ENCODE results near the gene RNPEP. TPM values are rescaled to one million over a fixed set of nuclear protein-coding genes. Genes with fewer than 3 reads are reported as not detected.
"Not testable (repeated sequence)": the region's sequence is repeated elsewhere in the genome, so short reads cannot be mapped to it uniquely, and the experiment has no call there.

RNPEP gene
- total RNA-seq, 3 donors from 2014 or later = 43.0 to 66.7 (median 57.4) TPM

DNA sequence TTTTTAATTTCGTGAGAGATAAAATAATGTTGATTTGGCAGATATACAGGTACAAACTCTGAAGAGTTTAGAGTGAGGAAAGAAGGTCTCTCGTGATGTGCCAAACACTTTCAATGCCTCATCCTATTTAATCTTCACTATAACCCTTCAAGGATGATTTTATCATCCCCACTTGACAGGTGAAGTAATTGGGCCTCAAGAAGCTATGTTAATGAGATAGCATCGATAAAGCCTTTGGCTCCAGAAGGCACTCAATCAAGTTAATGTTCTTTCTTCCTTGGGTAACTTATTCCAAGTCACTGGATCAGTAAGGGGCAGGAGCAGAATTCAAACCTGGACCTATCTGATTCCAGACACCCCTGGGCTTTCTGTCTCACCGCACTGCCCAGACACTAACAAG lies 43.3 kb upstream of the RNPEP start:
- Histone ChIP-seq H3K36me3 (no peaks in the 10 kb centered on the region), H3K27ac (peak overlapping the region; percentile 60 to 66), H3K4me1 (peaks cover 0 to 5% of the 10 kb centered on the region in 2 donors), H3K9me3 (no peaks in the 10 kb centered on the region), H3K4me3 (peak overlapping the region in 1 of 3 donors; percentile 20), H3K27me3 (no peaks in the 10 kb centered on the region)
- no peak for TF ChIP-seq POLR2AphosphoS5 (IDR thresholded peaks at IDR 0.05)
- TF ChIP-seq POLR2A (IDR thresholded peaks at IDR 0.05) = no peak
- TF ChIP-seq CTCF (IDR thresholded peaks at IDR 0.05) = no peak
- intact Hi-C loops (cut with DNase I; ENCODE audit: low total_unique reads) = no loop called here
- no peak for DNase-seq (ENCODE audit: low spot score in 2 of 2)

DNA sequence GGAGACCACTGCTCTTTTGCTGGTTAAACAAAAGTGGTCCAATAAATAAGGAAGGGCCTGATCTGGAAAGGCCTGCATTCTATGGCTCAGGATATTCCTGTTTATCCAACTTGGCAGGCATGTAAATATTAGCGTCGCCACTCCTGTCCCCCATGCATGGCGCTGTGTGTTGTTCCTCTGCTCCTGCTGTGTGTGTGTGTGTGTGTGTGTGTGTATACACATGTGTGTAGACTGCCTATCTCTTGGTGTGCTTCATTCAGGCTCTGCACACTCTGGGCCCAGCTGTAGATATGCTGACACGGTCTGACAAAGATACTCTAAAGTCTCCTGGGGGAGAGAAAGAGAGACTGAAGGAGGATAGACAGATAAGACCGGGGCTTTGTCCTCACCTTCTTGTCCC lies 42.9 kb upstream of the RNPEP start:
- H3K27me3 ChIP-seq = no peaks in the 10 kb centered on the region
- H3K9me3 ChIP-seq = no peaks in the 10 kb centered on the region
- H3K36me3 ChIP-seq = no peaks in the 10 kb centered on the region
- H3K4me3 ChIP-seq = peak overlapping the region in 1 of 3 donors; percentile 20
- H3K27ac ChIP-seq = peak overlapping the region; percentile 60 to 69
- intact Hi-C loops (cut with DNase I; ENCODE audit: low total_unique reads) = no loop called here
- TF ChIP-seq POLR2AphosphoS5 (IDR thresholded peaks at IDR 0.05) (no peak), POLR2A (IDR thresholded peaks at IDR 0.05) (no peak)
- DNase-seq (ENCODE audit: low spot score in 2 of 2) = no peak
- peaks cover 0 to 5% of the 10 kb centered on the region in 2 donors for H3K4me1 ChIP-seq

DNA sequence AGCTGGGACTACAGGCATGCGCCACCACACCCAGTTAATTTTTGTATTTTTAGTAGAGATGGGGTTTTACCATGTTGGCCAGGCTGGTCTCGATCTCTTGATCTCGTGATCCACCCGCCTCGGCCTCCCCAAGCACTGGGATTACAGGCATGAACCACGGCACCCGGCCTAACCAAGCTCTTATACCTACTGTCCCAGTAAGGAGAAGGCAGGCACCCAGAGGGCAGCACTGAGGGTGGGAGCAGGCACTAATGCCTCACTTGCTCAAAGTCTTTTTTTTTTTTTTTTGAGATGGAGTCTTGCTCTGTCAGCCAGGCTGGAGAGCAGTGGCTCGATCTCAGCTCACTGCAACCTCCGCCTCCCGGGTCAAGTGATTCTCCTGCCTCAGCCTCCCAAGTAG lies 42.1 kb upstream of the RNPEP start:
- intact Hi-C loops (cut with DNase I; ENCODE audit: low total_unique reads); DNase-seq (ENCODE audit: low spot score in 2 of 2); H3K4me1 ChIP-seq; H3K27me3 ChIP-seq; H3K36me3 ChIP-seq; H3K27ac ChIP-seq; H3K9me3 ChIP-seq: not testable (repeated sequence)
- peak overlapping the region in 1 of 3 donors; percentile 3 for H3K4me3 ChIP-seq

DNA sequence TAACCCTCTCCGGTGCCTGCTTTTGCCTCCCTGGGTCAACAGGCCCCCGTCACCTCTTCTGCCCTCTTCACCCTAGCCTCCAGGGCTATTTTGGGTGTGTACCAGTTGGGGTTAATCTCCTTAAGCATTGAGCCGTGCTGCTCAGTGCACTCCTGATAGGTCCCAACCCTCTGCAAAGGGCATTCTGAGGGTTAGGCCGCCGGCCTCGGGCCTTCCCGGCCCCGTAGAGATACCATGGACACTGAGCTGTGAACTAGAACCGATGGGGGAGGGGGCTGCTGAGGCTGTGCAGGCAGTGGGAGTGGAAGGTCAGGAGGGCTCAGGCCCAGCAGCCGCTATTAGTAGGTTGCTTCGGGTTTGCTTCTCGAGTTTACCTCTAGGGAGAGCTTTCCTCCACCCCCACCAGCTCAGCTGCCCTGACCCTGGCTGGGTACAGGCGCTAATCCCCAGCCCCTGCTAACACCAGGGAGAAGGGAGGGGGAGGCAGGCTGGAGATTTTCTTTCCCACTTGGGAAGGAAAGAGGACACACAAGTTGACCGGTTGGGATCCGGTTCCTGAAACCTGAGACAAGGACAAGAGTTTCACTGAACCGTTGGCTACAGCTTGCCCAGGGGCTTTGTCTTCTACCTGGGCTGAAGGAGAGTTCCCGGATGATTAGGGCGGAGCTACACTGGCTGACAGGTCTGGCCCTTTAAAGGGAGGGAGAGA lies 40.9 kb upstream of the RNPEP start:
- Histone ChIP-seq H3K4me3 (peak overlapping the region; percentile 25 to 67 (median 67)), H3K4me1 (peaks cover 0 to 5% of the 10 kb centered on the region in 2 donors), H3K36me3 (no peaks in the 10 kb centered on the region), H3K27me3 (no peaks in the 10 kb centered on the region), H3K9me3 (no peaks in the 10 kb centered on the region), H3K27ac (peak overlapping the region; percentile 60 to 90)
- intact Hi-C loops (cut with DNase I; ENCODE audit: low total_unique reads) = no loop called here
- DNase-seq (ENCODE audit: low spot score in 2 of 2) = no peak
- no peak for TF ChIP-seq POLR2AphosphoS5 (IDR thresholded peaks at IDR 0.05)
- TF ChIP-seq POLR2A (IDR thresholded peaks at IDR 0.05) = no peak
- no peak for TF ChIP-seq CTCF (IDR thresholded peaks at IDR 0.05)

- intact Hi-C loops (cut with DNase I; ENCODE audit: low total_unique reads) = no loop called here
- peak overlapping the region; percentile 25 to 67 (median 67) for H3K4me3 ChIP-seq
- no peak for DNase-seq (ENCODE audit: low spot score in 2 of 2)
- no peaks in the 10 kb centered on the region for H3K9me3 ChIP-seq
- H3K27me3 ChIP-seq = no peaks in the 10 kb centered on the region
- TF ChIP-seq POLR2AphosphoS5 (IDR thresholded peaks at IDR 0.05) = no peak
- TF ChIP-seq POLR2A (IDR thresholded peaks at IDR 0.05) = no peak
- TF ChIP-seq CTCF (IDR thresholded peaks at IDR 0.05) = no peak
- H3K4me1 ChIP-seq = peaks cover 0 to 5% of the 10 kb centered on the region in 2 donors
- H3K36me3 ChIP-seq = no peaks in the 10 kb centered on the region
- H3K27ac ChIP-seq = peak overlapping the region; percentile 60 to 90
Measured at GRCh38 chr1:201942129-201942495, 40.3 kb upstream of the RNPEP start.

DNA sequence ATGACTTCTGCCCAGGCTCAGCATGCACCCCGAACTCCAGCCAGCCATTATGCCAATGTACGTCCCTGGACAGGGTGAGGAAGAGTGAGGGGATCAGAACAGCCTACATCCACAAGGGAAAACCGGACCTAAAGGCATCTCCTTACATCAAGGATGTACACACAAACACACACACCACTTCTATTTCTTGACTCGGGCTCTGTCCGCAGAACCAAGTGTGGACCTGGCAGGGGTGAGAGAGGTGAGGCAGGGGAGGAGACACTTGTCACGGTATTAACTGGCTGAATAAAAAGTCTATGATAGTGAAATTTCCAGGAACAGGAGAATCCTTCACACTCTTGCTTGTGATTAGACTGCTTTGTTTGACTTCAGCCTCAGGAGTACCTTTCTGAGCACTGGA lies 38.4 kb upstream of the RNPEP start:
- Histone ChIP-seq H3K27ac (peak overlapping the region; percentile 75 to 90), H3K4me1 (no peaks in the 10 kb centered on the region), H3K4me3 (peak overlapping the region; percentile 55 to 67 (median 67)), H3K36me3 (no peaks in the 10 kb centered on the region), H3K9me3 (no peaks in the 10 kb centered on the region), H3K27me3 (no peaks in the 10 kb centered on the region)
- intact Hi-C loops (cut with DNase I; ENCODE audit: low total_unique reads) = no loop called here
- TF ChIP-seq CTCF (IDR thresholded peaks at IDR 0.05) (no peak), POLR2AphosphoS5 (IDR thresholded peaks at IDR 0.05) (no peak), POLR2A (IDR thresholded peaks at IDR 0.05) (no peak)
- no peak for DNase-seq (ENCODE audit: low spot score in 2 of 2)

All from breast epithelium (tissue), 4 donors.